Measurements from ENCODE around the gene WDR88. TPM values are rescaled to one million over a fixed set of nuclear protein-coding genes. Genes with fewer than 3 reads are reported as not detected.

WDR88 gene
- total and polyA plus RNA-seq, 2 of the 4 experiments (the other 2 are of a cell fraction): not detected

GRCh38 chr19:33098055-33098534 is 33.8 kb upstream of the WDR88 start:
- TF ChIP-seq CTCF (conservative IDR thresholded peaks at IDR 0.05; ENCODE audit: low read depth, low read length) (no peak), MXI1 (IDR thresholded peaks at IDR 0.05; ENCODE audit: borderline replicate concordance, low read depth, low read length) (no peak), NFE2L2 (IDR thresholded peaks at IDR 0.05; ENCODE audit: low read depth, low read length) (no peak), USF2 (IDR thresholded peaks at IDR 0.05; ENCODE audit: low read depth, low read length) (no peak), ELK1 (IDR thresholded peaks at IDR 0.05; ENCODE audit: borderline replicate concordance, low read depth, low read length) (no peak), CEBPB (IDR thresholded peaks at IDR 0.05; ENCODE audit: low read depth, low read length) (no peak), POLR2A (IDR thresholded peaks at IDR 0.05; ENCODE audit: low read depth, low read length) (no peak), RCOR1 (IDR thresholded peaks at IDR 0.05; ENCODE audit: insufficient replicate concordance, low read length) (no peak), RAD21 (IDR thresholded peaks at IDR 0.05; ENCODE audit: low read length) (no peak), CHD1 (IDR thresholded peaks at IDR 0.05; ENCODE audit: low read depth, low read length) (no peak), MAZ (IDR thresholded peaks at IDR 0.05; ENCODE audit: borderline replicate concordance, low read depth, low read length) (no peak), BHLHE40 (IDR thresholded peaks at IDR 0.05; ENCODE audit: low read depth, low read length) (no peak), FOS (IDR thresholded peaks at IDR 0.05; ENCODE audit: low read depth, low read length) (no peak), SMC3 (IDR thresholded peaks at IDR 0.05; ENCODE audit: low read depth, low read length) (no peak)
- Histone ChIP-seq H2BK20ac (ENCODE audit: low read depth, low read length) (no peak overlapping the region), H3K14ac (replicated peaks; ENCODE audit: low read depth, low read length) (no peak overlapping the region), H3K9me1 (ENCODE audit: insufficient read depth, low read length) (no peaks in the 10 kb centered on the region), H2BK120ac (ENCODE audit: low read depth, low read length) (no peak overlapping the region), H3K18ac (ENCODE audit: low read depth, low read length) (no peak overlapping the region), H3K4me3 (ENCODE audit: insufficient read depth, low read depth, low read length) (no peak overlapping the region), H3K56ac (ENCODE audit: extremely low read depth, insufficient read depth, low read length) (no peak overlapping the region), H3K23ac (ENCODE audit: low read depth, low read length) (no peak overlapping the region), H4K5ac (ENCODE audit: low read depth, low read length) (no peak overlapping the region), H4K20me1 (ENCODE audit: insufficient read depth, low read length) (no peaks in the 10 kb centered on the region), H3K9ac (ENCODE audit: low read depth, low read length) (no peak overlapping the region), H3K27me3 (ENCODE audit: control insufficient read depth, insufficient read depth, low read length) (no peaks in the 10 kb centered on the region), H3K4ac (ENCODE audit: low read depth, low read length) (no peak overlapping the region), H3K79me1 (ENCODE audit: low read depth in 1 of 2, low read length in 2 of 2) (no peaks in the 10 kb centered on the region), H3K36me3 (ENCODE audit: control insufficient read depth, insufficient read depth, low read length) (peaks cover 51% of the 10 kb centered on the region), H3K27ac (ENCODE audit: insufficient read depth, low read length) (no peak overlapping the region), H4K91ac (ENCODE audit: insufficient read depth, low read depth, low read length) (no peak overlapping the region), H2AK9ac (replicated peaks; ENCODE audit: low read depth, low read length, poor library complexity) (no peak overlapping the region), H3K9me3 (ENCODE audit: control insufficient read depth, insufficient read depth, low read length) (no peaks in the 10 kb centered on the region), H2BK5ac (ENCODE audit: low read depth, low read length, poor library complexity, severe bottlenecking) (no peak overlapping the region), H2AFZ (replicated peaks; ENCODE audit: low read length, poor library complexity) (no peak overlapping the region), H3K4me1 (ENCODE audit: control insufficient read depth, insufficient read depth, low read length) (no peaks in the 10 kb centered on the region), H2AK5ac (ENCODE audit: low read depth, low read length) (no peak overlapping the region), H3K4me2 (ENCODE audit: low read depth, low read length) (no peak overlapping the region), H4K8ac (ENCODE audit: low read depth in 2 of 2, low read length in 2 of 2) (no peak overlapping the region), H2BK15ac (ENCODE audit: low read depth, low read length) (no peak overlapping the region)
- in situ Hi-C loops (cut with MboI; ENCODE audit: low sequenced_read_pairs): no loop called here
- ATAC-seq (ENCODE audit: low read depth) (no peak), DNase-seq (no peak)
- ChIA-PET CTCF (no interaction called here), POLR2A (ENCODE audit: unreplicated experiment) (no interaction called here)
- intact Hi-C loops (cut with micrococcal nuclease): no loop called here
- dilution Hi-C loops (cut with HindIII; ENCODE audit: low sequenced_read_pairs, unreplicated experiment): no loop called here
- WGBS, 2 experiments (ENCODE audit: extremely low coverage in 2 of 2, insufficient read length in 1 of 2): 100% methylated on average over 1 of the region's 4 CpGs; no CpG with 5 or more reads in 1 of the 2 experiments
- BruUV-seq (replicated peaks): no TSS peak

All from IMR-90 (cell line).